ENCODE measurements around the gene NGEF. TPM values are rescaled to one million over a fixed set of nuclear protein-coding genes. Genes with fewer than 3 reads are reported as not detected.

The NGEF gene
- total RNA-seq, 8 experiments from 2014 or later, result 5.3 to 47.0 (median 8.4) TPM

DNA sequence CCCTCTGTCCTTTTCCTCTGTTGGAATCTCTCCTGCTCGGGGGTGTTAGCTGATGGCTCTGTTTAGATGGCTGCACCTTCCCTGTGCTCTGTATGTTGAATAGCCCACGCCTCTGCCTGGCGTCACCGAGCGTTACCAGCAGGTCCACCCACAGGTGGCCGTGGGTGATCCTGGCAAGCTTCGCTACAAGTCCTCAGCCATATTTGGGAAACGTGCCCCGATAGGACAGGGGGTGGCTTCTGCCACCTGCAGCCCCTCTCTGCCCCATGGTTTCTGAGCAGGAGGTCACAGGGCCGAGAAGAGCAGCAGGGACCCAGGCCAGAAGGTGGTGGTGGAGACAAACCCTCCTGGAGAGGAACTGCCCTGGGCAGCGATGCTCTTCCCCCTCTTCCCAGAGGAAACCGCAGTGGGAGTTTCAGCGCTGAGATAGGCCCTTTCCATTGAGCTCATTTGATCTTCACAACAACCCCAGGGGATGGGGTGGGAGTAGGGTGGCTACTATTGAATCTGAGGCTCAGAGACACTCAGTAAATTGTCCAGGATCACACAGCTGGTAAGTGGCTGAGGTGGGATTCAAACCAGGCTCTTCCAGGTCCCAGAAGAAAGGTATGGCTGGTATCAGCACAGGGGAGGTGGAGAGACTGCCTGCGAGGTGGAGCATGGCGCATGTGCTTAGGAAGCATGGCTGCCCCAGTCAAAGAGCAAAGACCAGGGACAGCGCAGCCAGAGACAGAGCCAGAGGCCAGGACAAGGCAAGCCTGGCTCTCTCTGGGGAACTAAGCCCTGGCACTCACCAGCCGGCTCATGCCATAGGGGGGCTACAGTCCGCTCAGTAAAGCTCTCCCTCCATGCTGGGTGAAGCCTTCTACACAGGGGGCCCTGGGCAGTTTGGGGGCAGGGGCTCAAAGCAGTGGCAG is 15.0 kb downstream of the NGEF start:
- Histone ChIP-seq H3K4me1 (replicated peaks in 1 of 2) (no peaks in the 10 kb centered on the region), H3K27ac (no peak overlapping the region), H3K4me3 (no peak overlapping the region)
- in situ Hi-C loops (cut with MboI; ENCODE audit: low pct_unique_long_range_greater_than_20kb in 2 of 9, low sequenced_read_pairs in 9 of 9, unreplicated experiment in 9 of 9), result no loop called here
- ATAC-seq (replicated peaks in 6 of 8), result no peak
- 40 to 100% (median 83%) methylated on average over 1 to 5 of the region's 18 CpGs; no CpG with 5 or more reads in 4 of the 10 experiments for WGBS, 10 experiments

DNA sequence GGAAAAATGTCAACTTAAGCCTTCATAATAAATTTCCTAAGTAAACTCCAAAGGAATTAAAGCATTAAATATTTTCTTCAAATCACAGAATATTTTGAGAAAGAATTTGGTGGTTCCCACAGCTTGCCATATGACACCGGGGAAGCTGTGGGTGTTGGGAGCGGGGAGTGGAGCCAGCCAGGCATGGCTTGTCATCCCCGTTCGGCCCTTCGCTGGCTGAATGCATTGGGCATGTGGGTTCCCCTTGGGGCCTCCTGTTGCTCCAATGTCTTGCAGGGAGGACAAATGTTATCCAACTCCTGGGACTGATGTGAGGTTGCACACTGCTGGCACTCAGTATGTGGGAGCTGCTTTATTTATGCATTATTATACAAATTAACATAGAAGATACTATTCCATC is 18.6 kb downstream of the NGEF start:
- Histone ChIP-seq H3K27ac (no peak overlapping the region), H3K4me1 (replicated peaks in 1 of 2) (no peaks in the 10 kb centered on the region), H3K4me3 (no peak overlapping the region)
- in situ Hi-C loops (cut with MboI; ENCODE audit: low pct_unique_long_range_greater_than_20kb in 2 of 9, low sequenced_read_pairs in 9 of 9, unreplicated experiment in 9 of 9), result no loop called here
- ATAC-seq (replicated peaks in 6 of 8), result no peak
- WGBS, 10 experiments, result 20 to 85% (median 79%) methylated on average over 1 to 5 of the region's 5 CpGs; no CpG with 5 or more reads in 4 of the 10 experiments

DNA sequence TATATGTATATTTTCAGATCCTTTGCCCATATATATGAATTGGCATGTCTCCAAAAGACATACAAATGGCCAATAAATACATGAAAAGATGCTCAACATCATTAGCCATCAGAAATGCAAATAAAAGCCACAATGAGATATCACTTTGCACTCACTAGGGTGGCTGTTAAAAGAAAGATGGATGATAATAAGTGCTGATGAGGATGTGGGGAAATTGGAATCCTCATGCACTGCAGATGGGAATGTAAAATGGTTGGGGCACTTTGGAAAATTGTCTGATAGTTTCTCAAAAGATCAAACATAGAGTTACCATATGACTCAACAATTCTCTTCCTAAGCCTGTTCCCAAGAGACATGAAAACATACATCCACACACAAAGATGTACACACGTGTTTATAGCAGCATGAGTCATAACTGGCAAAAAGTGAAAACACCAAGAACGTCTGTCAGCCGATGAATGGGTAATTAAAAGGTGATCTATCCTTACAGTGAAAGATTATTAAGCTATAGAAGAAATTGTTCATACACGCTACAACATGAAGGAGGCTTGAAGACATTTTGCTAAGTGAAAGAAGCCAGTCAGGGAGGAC is 19.7 kb downstream of the NGEF start:
- ATAC-seq (replicated peaks in 6 of 8), result peak in 1 of 8 experiments; percentile 31

GRCh38 chr2:232986155-232986554 is 26.9 kb downstream of the NGEF start:
- in situ Hi-C loops (cut with MboI; ENCODE audit: low pct_unique_long_range_greater_than_20kb in 2 of 9, low sequenced_read_pairs in 9 of 9, unreplicated experiment in 9 of 9), result no loop called here

More for the DNA sequence above, 19.7 kb downstream of the NGEF start:
- 30 to 100% (median 76%) methylated on average over 1 to 4 of the region's 4 CpGs; no CpG with 5 or more reads in 2 of the 10 experiments for WGBS, 10 experiments
- no peaks in the 10 kb centered on the region for H3K4me1 ChIP-seq (replicated peaks in 1 of 2)
- no peak overlapping the region for H3K4me3 ChIP-seq
- in situ Hi-C loops (cut with MboI; ENCODE audit: low pct_unique_long_range_greater_than_20kb in 2 of 9, low sequenced_read_pairs in 9 of 9, unreplicated experiment in 9 of 9), result no loop called here
- no peak overlapping the region for H3K27ac ChIP-seq

DNA sequence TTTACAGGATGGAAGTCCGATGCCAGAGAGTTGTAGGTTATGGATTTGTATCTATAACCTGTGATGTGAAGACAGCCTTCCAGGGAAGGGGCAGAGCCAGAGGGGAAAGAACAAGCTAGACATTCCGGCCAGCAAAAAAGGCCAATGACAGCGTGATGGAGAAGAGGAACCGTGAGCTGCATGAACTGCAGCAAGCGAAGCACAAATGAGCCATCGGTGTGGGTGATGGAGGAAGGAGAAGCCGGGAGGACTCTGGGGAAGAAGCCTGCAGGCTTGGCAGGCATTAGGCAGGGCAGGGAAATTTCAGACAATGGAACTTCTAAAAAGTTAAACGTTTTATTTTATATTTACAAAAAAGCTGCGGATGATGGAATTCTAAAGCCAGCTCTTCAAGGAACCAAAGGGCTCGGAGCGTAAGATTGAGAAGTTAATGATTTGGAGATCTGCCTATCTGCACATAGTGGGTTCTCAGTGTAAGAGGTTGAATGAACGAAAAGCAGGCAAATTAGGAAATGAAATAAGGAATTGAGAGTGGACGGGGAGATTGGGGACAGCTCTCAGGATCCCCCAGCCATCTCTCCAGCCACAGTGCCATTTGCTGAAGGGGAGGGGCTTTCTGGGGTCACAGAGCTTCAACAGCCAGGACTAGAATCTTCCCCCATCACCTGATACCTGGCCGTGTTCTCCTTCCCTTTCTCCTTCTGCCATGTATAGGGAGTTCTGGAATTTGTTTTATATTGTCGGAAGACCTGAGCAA is 28.4 kb downstream of the NGEF start:
- no peak for ATAC-seq (replicated peaks in 6 of 8)
- H3K27ac ChIP-seq, result no peak overlapping the region
- 70 to 100% (median 84%) methylated on average over 3 to 14 of the region's 15 CpGs; no CpG with 5 or more reads in 1 of the 10 experiments for WGBS, 10 experiments
- H3K4me1 ChIP-seq (replicated peaks in 1 of 2), result no peaks in the 10 kb centered on the region
- no peak overlapping the region for H3K4me3 ChIP-seq
- in situ Hi-C loops (cut with MboI; ENCODE audit: low pct_unique_long_range_greater_than_20kb in 2 of 9, low sequenced_read_pairs in 9 of 9, unreplicated experiment in 9 of 9), result no loop called here

More at GRCh38 chr2:232986155-232986554, 26.9 kb downstream of the NGEF start:
- H3K4me3 ChIP-seq, result no peak overlapping the region
- no peak overlapping the region for H3K27ac ChIP-seq
- ATAC-seq (replicated peaks in 6 of 8), result no peak
- H3K4me1 ChIP-seq (replicated peaks in 1 of 2), result no peaks in the 10 kb centered on the region
- 26 to 94% (median 83%) methylated on average over 1 to 2 of the region's 2 CpGs for WGBS, 10 experiments

GRCh38 chr2:232983669-232984140 is 29.4 kb downstream of the NGEF start:
- H3K4me1 ChIP-seq (replicated peaks in 1 of 2), result no peaks in the 10 kb centered on the region
- peak in 1 of 8 experiments; percentile 55 for ATAC-seq (replicated peaks in 6 of 8)
- in situ Hi-C loops (cut with MboI; ENCODE audit: low pct_unique_long_range_greater_than_20kb in 2 of 9, low sequenced_read_pairs in 9 of 9, unreplicated experiment in 9 of 9), result no loop called here

DNA sequence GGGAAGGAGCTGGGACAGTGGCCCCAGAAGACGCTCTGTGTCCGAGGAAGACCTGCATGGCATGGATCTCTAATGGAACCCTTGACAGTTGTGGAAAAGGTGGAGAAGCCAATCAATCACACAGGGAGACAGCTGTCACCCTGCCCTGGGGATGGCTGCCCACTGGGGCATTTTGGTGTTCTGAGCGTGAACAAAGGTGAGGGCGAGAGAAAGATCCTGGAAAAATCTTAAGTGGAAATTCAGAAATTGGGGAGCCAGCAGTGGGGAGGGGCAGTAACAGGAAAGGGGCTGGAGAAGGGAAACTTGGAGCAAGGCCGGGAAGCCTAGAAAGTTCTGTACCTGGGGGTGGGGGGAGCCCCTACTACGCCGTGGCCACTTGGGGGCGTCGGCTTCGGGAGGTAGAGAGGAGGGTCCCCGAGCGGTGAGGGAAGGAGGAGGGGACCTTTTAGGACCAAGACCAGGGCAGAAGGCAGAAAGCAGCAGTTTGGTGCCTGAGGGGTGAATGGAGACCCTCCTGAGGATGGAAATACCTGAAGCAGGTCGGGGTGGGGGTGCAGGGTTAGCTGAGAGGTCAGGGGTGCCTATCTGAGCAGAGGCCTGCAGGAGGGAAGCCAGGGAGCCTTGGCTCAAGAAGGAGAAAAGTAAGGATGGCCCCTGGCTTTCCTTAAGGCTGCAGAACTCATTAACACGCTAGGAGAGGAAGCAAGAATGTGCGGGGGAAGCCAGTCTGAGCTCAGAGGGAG is 30.0 kb downstream of the NGEF start:
- WGBS, 10 experiments, result 40 to 73% (median 67%) methylated on average over 1 to 4 of the region's 15 CpGs; no CpG with 5 or more reads in 7 of the 10 experiments
- Histone ChIP-seq H3K4me1 (replicated peaks in 1 of 2) (peaks cover 0 to 4% of the 10 kb centered on the region in 2 donors), H3K27ac (no peak overlapping the region), H3K4me3 (no peak overlapping the region)
- no peak for ATAC-seq (replicated peaks in 6 of 8)
- in situ Hi-C loops (cut with MboI; ENCODE audit: low pct_unique_long_range_greater_than_20kb in 2 of 9, low sequenced_read_pairs in 9 of 9, unreplicated experiment in 9 of 9), result no loop called here

More at GRCh38 chr2:232983669-232984140, 29.4 kb downstream of the NGEF start:
- WGBS, 10 experiments, result 0 to 100% (median 78%) methylated on average over 1 to 6 of the region's 11 CpGs; no CpG with 5 or more reads in 2 of the 10 experiments
- no peak overlapping the region for H3K27ac ChIP-seq
- H3K4me3 ChIP-seq, result no peak overlapping the region

- H3K4me3 ChIP-seq, result no peak overlapping the region
- peaks cover 0 to 4% of the 10 kb centered on the region in 2 donors for H3K4me1 ChIP-seq (replicated peaks in 1 of 2)
- in situ Hi-C loops (cut with MboI; ENCODE audit: low pct_unique_long_range_greater_than_20kb in 2 of 9, low sequenced_read_pairs in 9 of 9, unreplicated experiment in 9 of 9), result no loop called here
- no peak for ATAC-seq (replicated peaks in 6 of 8)
- no peak overlapping the region for H3K27ac ChIP-seq
- 72 to 96% (median 92%) methylated on average over 2 to 4 of the region's 5 CpGs; no CpG with 5 or more reads in 7 of the 10 experiments for WGBS, 10 experiments
Observed at GRCh38 chr2:232981767-232982360, 31.2 kb downstream of the NGEF start.

GRCh38 chr2:232981356-232981755 is 31.7 kb downstream of the NGEF start:
- H3K27ac ChIP-seq, result no peak overlapping the region
- peaks cover 0 to 4% of the 10 kb centered on the region in 2 donors for H3K4me1 ChIP-seq (replicated peaks in 1 of 2)
- ATAC-seq (replicated peaks in 6 of 8), result no peak
- in situ Hi-C loops (cut with MboI; ENCODE audit: low pct_unique_long_range_greater_than_20kb in 2 of 9, low sequenced_read_pairs in 9 of 9, unreplicated experiment in 9 of 9), result no loop called here
- H3K4me3 ChIP-seq, result no peak overlapping the region
- 17 to 100% (median 65%) methylated on average over 1 to 7 of the region's 7 CpGs; no CpG with 5 or more reads in 4 of the 10 experiments for WGBS, 10 experiments

- ATAC-seq (replicated peaks in 6 of 8), result peak in 5 of 8 experiments; percentile 5 to 50 (median 34)
- H3K4me3 ChIP-seq, result no peak overlapping the region
- H3K4me1 ChIP-seq (replicated peaks in 1 of 2), result peaks cover 0 to 4% of the 10 kb centered on the region in 2 donors
- in situ Hi-C loops (cut with MboI; ENCODE audit: low pct_unique_long_range_greater_than_20kb in 2 of 9, low sequenced_read_pairs in 9 of 9, unreplicated experiment in 9 of 9), result no loop called here
- H3K27ac ChIP-seq, result no peak overlapping the region
- 80 to 100% (median 80%) methylated on average over 1 of the region's 7 CpGs; no CpG with 5 or more reads in 7 of the 10 experiments for WGBS, 10 experiments
Observed at GRCh38 chr2:232980683-232981082, 32.4 kb downstream of the NGEF start.

DNA sequence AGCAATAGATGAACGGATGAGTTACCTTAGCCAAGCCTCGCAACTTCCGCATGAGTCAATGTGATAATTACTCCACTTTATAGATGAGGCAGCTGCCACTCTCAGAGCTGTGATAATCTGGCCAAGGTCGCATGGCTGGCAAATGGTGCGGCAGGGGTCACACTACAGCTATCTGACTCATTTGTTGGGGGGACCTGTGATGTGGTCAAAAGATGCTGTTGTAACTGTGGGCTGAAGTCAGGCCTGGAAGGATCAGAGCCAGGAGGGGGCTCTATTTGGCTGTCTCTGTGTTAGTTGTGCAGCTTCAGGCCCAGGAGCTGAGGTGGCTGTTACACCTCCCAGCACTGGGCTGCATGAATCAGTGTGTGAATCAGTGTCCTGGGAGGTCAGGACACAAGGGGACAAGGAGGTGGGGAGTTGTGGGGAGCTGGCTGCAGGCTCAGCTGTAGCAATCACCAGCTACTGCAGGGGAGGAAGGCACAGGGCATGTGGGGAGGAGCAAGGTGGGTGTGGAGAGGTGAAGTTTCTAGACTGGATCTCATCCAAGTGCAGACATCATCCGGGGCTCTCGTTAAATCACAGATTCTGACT is 33.1 kb downstream of the NGEF start:
- H3K4me3 ChIP-seq, result no peak overlapping the region
- peak; percentile 26 to 94 (median 89) for ATAC-seq (replicated peaks in 6 of 8)
- no peak overlapping the region for H3K27ac ChIP-seq
- 0 to 100% (median 66%) methylated on average over 1 to 6 of the region's 7 CpGs; no CpG with 5 or more reads in 4 of the 10 experiments for WGBS, 10 experiments
- in situ Hi-C loops (cut with MboI; ENCODE audit: low pct_unique_long_range_greater_than_20kb in 2 of 9, low sequenced_read_pairs in 9 of 9, unreplicated experiment in 9 of 9), result no loop called here
- H3K4me1 ChIP-seq (replicated peaks in 1 of 2), result peaks cover 0 to 4% of the 10 kb centered on the region in 2 donors

Measured in motor neuron (in vitro differentiated cells).